NCI-H526 (cell line): ENCODE measurements around the gene TSPAN9.

Source experiments
- DNase-seq, 2 experiments: peaks; one replicate each; lab custom pipeline; 2025; lab: John Stamatoyannopoulos, UW

Gene TSPAN9

GRCh38 chr12:3187846-3188770 lies 110.9 kb downstream of the TSPAN9 start:
- DNase-seq: peak in 1 of 2 experiments; percentile 31

GRCh38 chr12:3189282-3189681 lies 112.1 kb downstream of the TSPAN9 start:
- no peak for DNase-seq

- DNase-seq: no peak
Observed at GRCh38 chr12:3190101-3190500, 112.9 kb downstream of the TSPAN9 start.

GRCh38 chr12:3191450-3191849 lies 114.3 kb downstream of the TSPAN9 start:
- DNase-seq: no peak

GRCh38 chr12:3192221-3192620 lies 115.0 kb downstream of the TSPAN9 start:
- no peak for DNase-seq

GRCh38 chr12:3193131-3193530 lies 116.0 kb downstream of the TSPAN9 start:
- no peak for DNase-seq

- DNase-seq: no peak
Observed at GRCh38 chr12:3193755-3194154, 116.6 kb downstream of the TSPAN9 start.

GRCh38 chr12:3195337-3195736 lies 118.2 kb downstream of the TSPAN9 start:
- no peak for DNase-seq

GRCh38 chr12:3195859-3196483 lies 118.8 kb downstream of the TSPAN9 start:
- DNase-seq: no peak

GRCh38 chr12:3196488-3196887 lies 119.3 kb downstream of the TSPAN9 start:
- no peak for DNase-seq

- no peak for DNase-seq
Observed at GRCh38 chr12:3197131-3197818, 120.1 kb downstream of the TSPAN9 start.

GRCh38 chr12:3199551-3200031 lies 122.4 kb downstream of the TSPAN9 start:
- DNase-seq: peak; percentile 42 to 79

- peak; percentile 44 to 89 for DNase-seq
Observed at GRCh38 chr12:3200032-3200617, 122.9 kb downstream of the TSPAN9 start.

GRCh38 chr12:3200814-3201233 lies 123.6 kb downstream of the TSPAN9 start:
- DNase-seq: peak in 1 of 2 experiments; percentile 36

- DNase-seq: no peak
Observed at GRCh38 chr12:3201339-3202051, 124.3 kb downstream of the TSPAN9 start.

- DNase-seq: no peak
Observed at GRCh38 chr12:3202096-3202495, 124.9 kb downstream of the TSPAN9 start.

GRCh38 chr12:3202734-3203446 lies 125.7 kb downstream of the TSPAN9 start:
- peak in 1 of 2 experiments; percentile 60 for DNase-seq

GRCh38 chr12:3203713-3204112 lies 126.5 kb downstream of the TSPAN9 start:
- no peak for DNase-seq

- peak; percentile 14 to 39 for DNase-seq
Observed at GRCh38 chr12:3204143-3204542, 127.0 kb downstream of the TSPAN9 start.

- DNase-seq: no peak
Observed at GRCh38 chr12:3204730-3205531, 127.8 kb downstream of the TSPAN9 start.
